Dedifferentiated amniotic fluid mesenchymal stem cell (primary cell): ENCODE measurements around the gene TRIM15.
"Not testable (repeated sequence)": the region's sequence is repeated elsewhere in the genome, so short reads cannot be mapped to it uniquely, and the experiment has no call there.

Experiments used
- DNase-seq: peaks from one replicate; pipeline ENCODE4 v3.0.0-alpha.2; 2016; ENCODE audit errors: extremely low spot score

Gene TRIM15

DNA sequence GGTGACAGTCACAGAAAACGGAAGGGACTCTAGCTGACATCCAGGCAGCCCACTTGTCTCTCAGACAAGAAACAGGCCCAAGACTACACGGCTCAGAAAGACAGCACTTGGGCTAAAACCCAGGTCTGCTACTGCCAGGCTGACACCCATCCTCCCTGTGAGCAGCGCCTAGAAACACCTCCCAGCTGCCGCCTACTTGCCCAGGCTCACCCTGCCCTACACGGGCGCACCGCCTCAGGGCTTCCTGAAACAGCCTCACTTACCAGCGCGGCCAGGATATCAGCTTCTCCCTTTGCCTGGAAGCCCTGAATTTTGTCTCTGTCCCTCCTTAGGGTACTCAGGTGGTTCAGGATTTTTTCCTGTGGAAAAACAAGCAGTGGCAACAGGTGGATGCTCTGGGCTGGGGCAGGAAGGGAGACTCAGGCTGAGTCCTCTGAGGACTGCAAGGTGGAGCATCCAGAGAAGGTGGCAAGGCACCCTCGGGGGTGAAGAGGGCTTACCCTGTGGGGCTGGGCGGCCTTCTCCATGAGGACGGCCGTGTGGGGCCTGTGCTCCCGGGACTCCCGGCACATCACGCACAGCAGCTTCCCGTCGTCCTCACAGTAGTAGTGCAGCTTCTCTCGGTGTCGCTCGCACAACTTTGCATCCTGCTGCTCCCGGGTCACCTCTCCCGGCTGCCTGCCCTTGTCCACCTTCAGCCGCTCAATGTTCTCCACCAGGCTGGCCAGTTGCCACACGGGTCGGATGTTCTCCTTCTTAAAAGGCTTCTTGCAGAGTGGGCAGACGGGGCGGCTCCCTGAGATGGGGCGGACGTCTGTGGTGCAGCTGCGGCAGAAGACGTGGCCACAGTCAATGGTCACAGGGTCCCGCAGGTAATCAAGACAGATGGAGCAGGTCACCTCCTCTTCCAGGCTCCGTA is 35.1 kb downstream of the TRIM15 start:
- DNase-seq, result no peak

DNA sequence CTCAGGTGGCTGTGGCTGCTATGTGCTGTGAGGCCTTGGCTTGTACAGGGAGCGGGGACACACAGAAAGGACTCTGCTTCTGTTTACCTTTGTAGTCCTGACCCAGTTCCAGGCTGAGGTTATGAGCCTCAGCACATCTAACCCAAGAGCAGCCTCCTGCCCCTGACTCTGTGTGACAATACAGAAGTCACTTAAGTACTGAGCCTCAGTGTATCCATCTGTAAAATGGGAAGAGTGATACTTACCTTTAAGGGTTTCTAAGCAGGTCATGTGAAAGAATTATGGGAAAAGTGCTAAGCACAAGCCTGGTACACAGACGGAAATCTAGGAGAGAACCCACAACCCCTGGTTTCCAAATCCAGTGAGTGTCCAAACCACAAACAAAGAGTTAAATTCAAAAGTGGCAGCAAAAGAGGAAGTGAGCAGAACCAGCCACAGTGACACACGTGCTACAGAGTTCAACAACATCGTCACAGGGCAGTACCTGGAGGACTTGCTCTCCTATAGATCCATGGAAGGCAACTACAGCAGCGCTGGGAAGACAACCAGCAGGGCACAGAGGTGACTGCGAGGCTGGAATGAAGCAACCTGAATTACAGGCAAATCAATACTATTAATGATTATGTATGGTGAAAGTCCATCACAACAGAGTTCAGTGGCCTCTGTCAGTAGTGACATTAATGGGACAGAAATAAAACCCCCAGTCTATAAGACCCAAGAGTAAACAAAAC is 37.4 kb downstream of the TRIM15 start:
- no peak for DNase-seq

GRCh38 chr6:30202366-30202765 is 39.0 kb downstream of the TRIM15 start:
- no peak for DNase-seq

GRCh38 chr6:30204116-30204515 is 40.8 kb downstream of the TRIM15 start:
- no peak for DNase-seq

- DNase-seq, result no peak
Observed at GRCh38 chr6:30206152-30206551, 42.8 kb downstream of the TRIM15 start.

GRCh38 chr6:30206799-30207618 is 43.7 kb downstream of the TRIM15 start:
- no peak for DNase-seq

GRCh38 chr6:30207619-30208295 is 44.4 kb downstream of the TRIM15 start:
- no peak for DNase-seq

DNA sequence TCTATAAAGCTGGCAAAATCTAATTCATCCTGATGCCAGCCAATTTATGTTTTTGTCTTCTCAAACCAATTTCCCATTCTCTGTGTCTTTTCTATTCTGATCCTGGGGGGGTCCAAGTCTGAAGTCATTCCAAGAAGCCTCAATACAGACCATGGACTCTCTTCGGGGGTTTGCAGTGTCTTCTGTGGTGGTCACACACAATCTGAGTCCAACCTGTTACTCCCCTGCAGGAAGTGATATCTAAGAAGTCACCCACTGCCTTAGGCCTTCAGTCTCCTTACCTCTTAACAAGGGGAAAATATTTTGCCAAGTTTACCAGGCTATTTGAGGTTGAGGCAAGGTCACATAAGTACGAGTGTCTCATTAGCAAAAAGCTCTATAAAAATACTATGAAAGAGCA is 48.0 kb downstream of the TRIM15 start:
- DNase-seq, result no peak

- DNase-seq, result no peak
Observed at GRCh38 chr6:30211899-30212298, 48.6 kb downstream of the TRIM15 start.

DNA sequence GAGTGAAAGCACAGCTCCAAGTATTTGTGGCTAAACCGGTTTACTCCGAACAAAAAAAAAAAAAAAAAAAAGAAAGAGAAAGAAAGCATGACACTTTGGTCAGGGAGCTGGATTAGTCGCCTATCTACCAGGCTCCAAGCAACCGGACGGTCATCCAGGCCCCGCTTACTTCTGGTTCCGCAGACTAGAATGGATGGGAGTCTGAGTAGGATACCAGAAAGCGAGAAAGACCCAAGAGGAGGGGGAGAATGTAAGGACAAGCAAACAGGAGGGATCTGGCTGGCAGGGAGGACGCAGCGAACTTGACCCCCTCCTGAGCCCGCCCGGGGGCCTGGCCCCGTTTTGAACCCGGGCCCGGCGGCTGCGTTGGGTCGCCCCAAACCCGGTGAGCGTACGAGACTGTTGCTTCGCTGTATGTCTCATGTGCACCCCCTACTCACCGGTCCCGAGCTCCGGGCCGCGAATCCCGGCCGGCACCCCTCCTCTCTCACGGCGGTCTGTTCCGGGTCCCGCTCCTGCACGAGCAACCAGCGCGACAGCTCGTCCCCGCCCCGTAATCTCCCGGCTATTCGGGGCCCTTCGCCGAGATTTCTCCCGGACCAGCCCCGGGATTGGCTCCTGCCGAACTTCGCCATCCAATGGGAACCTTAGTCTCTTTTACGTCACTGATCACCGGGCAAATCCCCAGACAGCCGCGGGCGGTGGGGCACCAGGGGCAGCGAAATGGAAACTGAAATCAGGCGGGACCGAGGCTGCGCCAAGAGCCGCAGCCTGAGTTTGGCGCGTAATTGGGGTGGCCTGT is 49.7 kb downstream of the TRIM15 start, which contains the start of gene TRIM26:
Gene TRIM26 (minus strand): TSS at position 542 of the 802 bp plus-strand sequence. CDS start 14,303 bp downstream, outside the sequence.
- peak; percentile 98 for DNase-seq

DNA sequence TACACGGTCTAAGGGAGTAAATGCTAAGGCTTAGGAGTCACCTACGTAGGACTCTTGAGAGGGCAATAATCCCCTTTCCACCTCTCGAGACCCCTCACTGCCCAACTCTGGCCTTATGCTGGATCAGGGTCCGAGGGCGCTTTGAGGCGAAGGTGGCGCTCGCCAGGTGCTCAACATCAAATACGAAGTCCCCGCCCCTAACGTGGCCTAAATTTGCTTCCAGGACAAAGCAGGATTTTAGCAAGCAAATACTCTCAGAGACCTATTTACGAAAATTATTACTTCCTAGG is 50.3 kb downstream of the TRIM15 start:
- no peak for DNase-seq

GRCh38 chr6:30213957-30214656 is 50.8 kb downstream of the TRIM15 start:
- peak; percentile 63 for DNase-seq

GRCh38 chr6:30214657-30214982 is 51.3 kb downstream of the TRIM15 start:
- DNase-seq, result no peak

DNA sequence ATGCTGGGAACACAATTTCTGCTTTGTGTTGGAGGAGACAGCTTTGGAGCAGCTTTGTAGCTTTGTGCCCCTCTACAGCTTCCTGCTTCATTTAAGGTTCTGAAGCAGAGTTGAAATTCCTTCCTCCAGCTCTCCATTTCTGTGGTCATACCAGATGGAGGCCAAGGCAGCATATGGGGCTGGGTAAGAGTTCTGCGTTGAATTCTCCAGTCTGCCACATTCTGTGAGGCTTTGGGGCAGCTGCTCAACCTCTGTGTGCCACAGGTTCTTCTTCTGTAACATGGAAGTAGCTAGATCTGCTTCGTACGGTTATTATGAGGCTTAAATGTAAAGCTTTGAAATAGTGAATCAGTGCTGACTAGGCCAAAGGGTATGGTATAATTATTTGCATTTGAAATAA is 52.8 kb downstream of the TRIM15 start:
- DNase-seq, result no peak

GRCh38 chr6:30219244-30219643 is 55.9 kb downstream of the TRIM15 start:
- peak; percentile 54 for DNase-seq

DNA sequence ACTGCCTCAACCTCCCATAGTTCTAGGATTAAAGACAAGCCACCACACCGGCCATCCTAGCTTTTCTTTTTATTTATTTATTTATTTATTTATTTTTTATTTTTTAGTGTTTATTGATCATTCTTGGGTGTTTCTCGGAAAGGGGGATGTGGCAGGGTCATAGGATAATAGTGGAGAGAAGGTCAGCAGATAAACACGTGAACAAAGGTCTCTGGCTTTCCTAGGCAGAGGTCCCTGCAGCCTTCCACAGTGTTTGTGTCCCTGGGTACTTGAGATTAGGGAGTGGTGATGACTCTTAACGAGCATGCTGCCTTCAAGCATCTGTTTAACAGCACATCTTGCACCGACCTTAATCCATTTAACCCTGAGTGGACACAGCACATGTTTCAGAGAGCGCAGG is 58.0 kb downstream of the TRIM15 start:
- DNase-seq, result not testable (repeated sequence)

GRCh38 chr6:30221956-30222355 is 58.6 kb downstream of the TRIM15 start:
- not testable (repeated sequence) for DNase-seq
